SK-N-SH treated with all-trans-retinoic acid at 6 μM for 48 hours (cell line): ENCODE results near the gene HECTD1.

Experiments
- ATAC-seq: fragments of 200-7000 bp; cut with Tn5 transposase; 3 replicates; pipeline ENCODE4 v1.9.1; 2020; ENCODE audit warnings: mild to moderate bottlenecking, moderate library complexity
- BACH2 ChIP-seq: fragments of 250-450 bp; sonication (Bioruptor Pico); IDR thresholded peaks from 2 replicates; pipeline ENCODE4 v1.9.0; 2021; ENCODE audit warnings: mild to moderate bottlenecking, borderline replicate concordance
- ESRRG ChIP-seq: fragments of 250-450 bp; sonication (Bioruptor Pico); IDR thresholded peaks from 2 replicates; pipeline ENCODE4 v1.6.1; 2021; ENCODE audit warnings: mild to moderate bottlenecking
- GLIS3 ChIP-seq: fragments of 250-450 bp; sonication (Bioruptor Pico); IDR thresholded peaks from 2 replicates; pipeline ENCODE4 v1.5.0; 2020; ENCODE audit warnings: mild to moderate bottlenecking, moderate library complexity
- ISL1 ChIP-seq: fragments of 250-450 bp; sonication (Bioruptor Pico); IDR thresholded peaks from 2 replicates; pipeline ENCODE4 v2.1.2; 2022; ENCODE audit warnings: mild to moderate bottlenecking, moderate library complexity
- OSR1 ChIP-seq: fragments of 250-450 bp; sonication (Bioruptor Pico); IDR thresholded peaks from 2 replicates; pipeline ENCODE4 v1.8.0; 2022; ENCODE audit warnings: moderate library complexity, mild to moderate bottlenecking, inconsistent platforms
- PPARA ChIP-seq: fragments of 250-450 bp; sonication (Bioruptor Pico); IDR thresholded peaks from 2 replicates; pipeline ENCODE4 v1.5.0; 2020; ENCODE audit warnings: mild to moderate bottlenecking, borderline replicate concordance
- RARB ChIP-seq: fragments of 250-450 bp; sonication (Bioruptor Pico); IDR thresholded peaks from 2 replicates; pipeline ENCODE4 v1.8.0; 2021; ENCODE audit warnings: mild to moderate bottlenecking, moderate library complexity
- SNAI2 ChIP-seq: fragments of 250-450 bp; sonication (Bioruptor Pico); IDR thresholded peaks from 2 replicates; pipeline ENCODE4 v1.5.0; 2020; ENCODE audit warnings: mild to moderate bottlenecking, moderate library complexity
- TCF4 ChIP-seq: fragments of 250-450 bp; sonication (Bioruptor Pico); IDR thresholded peaks from 2 replicates; pipeline ENCODE4 v1.8.0; 2021; ENCODE audit warnings: mild to moderate bottlenecking, moderate library complexity, borderline replicate concordance
- TOX ChIP-seq: fragments of 250-450 bp; sonication (Bioruptor Pico); IDR thresholded peaks from 2 replicates; pipeline ENCODE4 v1.8.0; 2021; ENCODE audit warnings: mild to moderate bottlenecking, moderate library complexity, borderline replicate concordance
- ZC3H10 ChIP-seq: fragments of 250-450 bp; sonication (Bioruptor Pico); IDR thresholded peaks from 2 replicates; pipeline ENCODE4 v1.5.1; 2021; ENCODE audit warnings: mild to moderate bottlenecking, moderate library complexity
- ZFP3 ChIP-seq: fragments of 250-450 bp; sonication (Bioruptor Pico); IDR thresholded peaks from 2 replicates; pipeline ENCODE4 v1.5.0; 2020; ENCODE audit warnings: mild to moderate bottlenecking, moderate library complexity
- ZFP30 ChIP-seq: fragments of 450-650 bp; formaldehyde crosslinking; IDR thresholded peaks from 2 replicates; pipeline ENCODE4 v1.5.0; 2022; ENCODE audit warnings: mild to moderate bottlenecking, moderate library complexity
- ZNF565 ChIP-seq: fragments of 450-650 bp; formaldehyde crosslinking; conservative IDR thresholded peaks from 2 replicates; pipeline ENCODE4 v1.5.0; 2020; ENCODE audit warnings: low read depth, mild to moderate bottlenecking, moderate library complexity
- ZNF70 ChIP-seq: fragments of 450-650 bp; formaldehyde crosslinking; IDR thresholded peaks from 2 replicates; pipeline ENCODE4 v1.5.0; 2020; ENCODE audit warnings: mild to moderate bottlenecking, moderate library complexity
- ZNF8 ChIP-seq: fragments of 450-650 bp; formaldehyde crosslinking; IDR thresholded peaks from 2 replicates; pipeline ENCODE4 v1.5.0; 2020; ENCODE audit warnings: mild to moderate bottlenecking, moderate library complexity
- TF ChIP-seq, protein P1 (sequence below): fragments of 250-450 bp; sonication (Bioruptor Pico); IDR thresholded peaks from 2 replicates; pipeline ENCODE4 v1.8.0; 2021; ENCODE audit warnings: low read depth, mild to moderate bottlenecking, moderate library complexity, borderline replicate concordance
- TF ChIP-seq, protein P2 (sequence below): fragments of 250-450 bp; sonication (Bioruptor Pico); IDR thresholded peaks from 2 replicates; pipeline ENCODE4 v1.5.0; 2020; ENCODE audit warnings: mild to moderate bottlenecking, moderate library complexity
- TF ChIP-seq, protein P3 (sequence below): fragments of 250-450 bp; sonication (Bioruptor Pico); IDR thresholded peaks from 2 replicates; pipeline ENCODE4 v1.5.1; 2021; ENCODE audit warnings: mild to moderate bottlenecking, moderate library complexity
- TF ChIP-seq, protein P4 (sequence below): fragments of 250-450 bp; sonication (Bioruptor Pico); IDR thresholded peaks from 2 replicates; pipeline ENCODE4 v1.5.1; 2020; ENCODE audit warnings: low read depth, mild to moderate bottlenecking, moderate library complexity
- TF ChIP-seq, protein P5 (sequence below): fragments of 250-450 bp; sonication (Bioruptor Pico); IDR thresholded peaks from 2 replicates; pipeline ENCODE4 v1.8.0; 2020; ENCODE audit warnings: mild to moderate bottlenecking, moderate library complexity, borderline replicate concordance

HECTD1 gene

DNA sequence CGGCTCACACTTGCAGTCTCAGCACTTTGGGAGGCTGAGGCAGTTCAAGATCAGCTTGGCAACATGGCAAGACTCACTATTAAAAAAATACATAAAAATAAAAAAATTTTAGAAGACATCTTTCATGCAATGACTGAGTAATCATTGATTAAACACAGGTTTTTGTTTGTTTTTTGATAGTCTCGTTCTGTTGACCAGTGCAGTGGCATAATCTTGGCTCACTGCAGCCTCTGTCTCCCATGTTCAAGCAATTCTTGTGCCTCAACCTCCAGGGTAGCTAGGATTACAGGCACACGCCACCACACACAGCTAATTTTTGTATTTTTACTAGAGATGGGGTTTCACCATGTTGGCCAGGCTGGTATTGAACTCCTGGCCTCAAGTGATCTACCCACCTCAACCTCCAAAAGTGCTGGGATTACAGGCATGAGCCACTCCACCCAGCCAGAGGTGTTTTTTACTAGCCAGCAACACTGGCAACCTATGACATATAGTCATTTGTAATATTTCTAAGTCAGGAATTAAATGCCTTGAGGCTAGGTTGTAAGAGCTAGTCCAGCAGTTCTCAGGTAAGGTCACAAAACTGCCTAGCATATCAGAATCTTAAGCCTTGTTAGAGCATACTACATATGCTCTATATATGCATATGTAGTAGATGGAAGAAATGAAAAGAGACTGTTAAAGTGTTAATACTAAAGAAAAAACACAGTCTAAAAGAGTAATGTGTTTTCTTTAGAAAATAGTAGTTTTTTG, 27.1 kb downstream of the HECTD1 start:
- TF ChIP-seq, protein P1, sequence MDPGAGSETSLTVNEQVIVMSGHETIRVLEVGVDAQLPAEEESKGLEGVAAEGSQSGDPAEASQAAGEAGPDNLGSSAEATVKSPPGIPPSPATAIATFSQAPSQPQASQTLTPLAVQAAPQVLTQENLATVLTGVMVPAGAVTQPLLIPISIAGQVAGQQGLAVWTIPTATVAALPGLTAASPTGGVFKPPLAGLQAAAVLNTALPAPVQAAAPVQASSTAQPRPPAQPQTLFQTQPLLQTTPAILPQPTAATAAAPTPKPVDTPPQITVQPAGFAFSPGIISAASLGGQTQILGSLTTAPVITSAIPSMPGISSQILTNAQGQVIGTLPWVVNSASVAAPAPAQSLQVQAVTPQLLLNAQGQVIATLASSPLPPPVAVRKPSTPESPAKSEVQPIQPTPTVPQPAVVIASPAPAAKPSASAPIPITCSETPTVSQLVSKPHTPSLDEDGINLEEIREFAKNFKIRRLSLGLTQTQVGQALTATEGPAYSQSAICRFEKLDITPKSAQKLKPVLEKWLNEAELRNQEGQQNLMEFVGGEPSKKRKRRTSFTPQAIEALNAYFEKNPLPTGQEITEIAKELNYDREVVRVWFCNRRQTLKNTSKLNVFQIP (CRISPR knock-in tag) = no peak
- TF ChIP-seq ESRRG (CRISPR knock-in tag) (no peak), ISL1 (CRISPR knock-in tag) (no peak), BACH2 (CRISPR knock-in tag) (no peak), OSR1 (no peak), ZNF8 (CRISPR knock-in tag) (no peak), TCF4 (CRISPR knock-in tag) (no peak), ZNF70 (CRISPR knock-in tag) (no peak), ZC3H10 (CRISPR knock-in tag) (no peak), PPARA (CRISPR knock-in tag) (no peak), GLIS3 (no peak), ZNF565 (CRISPR knock-in tag) (no peak), SNAI2 (CRISPR knock-in tag) (no peak), ZFP30 (CRISPR knock-in tag) (no peak)
- TF ChIP-seq, protein P2, sequence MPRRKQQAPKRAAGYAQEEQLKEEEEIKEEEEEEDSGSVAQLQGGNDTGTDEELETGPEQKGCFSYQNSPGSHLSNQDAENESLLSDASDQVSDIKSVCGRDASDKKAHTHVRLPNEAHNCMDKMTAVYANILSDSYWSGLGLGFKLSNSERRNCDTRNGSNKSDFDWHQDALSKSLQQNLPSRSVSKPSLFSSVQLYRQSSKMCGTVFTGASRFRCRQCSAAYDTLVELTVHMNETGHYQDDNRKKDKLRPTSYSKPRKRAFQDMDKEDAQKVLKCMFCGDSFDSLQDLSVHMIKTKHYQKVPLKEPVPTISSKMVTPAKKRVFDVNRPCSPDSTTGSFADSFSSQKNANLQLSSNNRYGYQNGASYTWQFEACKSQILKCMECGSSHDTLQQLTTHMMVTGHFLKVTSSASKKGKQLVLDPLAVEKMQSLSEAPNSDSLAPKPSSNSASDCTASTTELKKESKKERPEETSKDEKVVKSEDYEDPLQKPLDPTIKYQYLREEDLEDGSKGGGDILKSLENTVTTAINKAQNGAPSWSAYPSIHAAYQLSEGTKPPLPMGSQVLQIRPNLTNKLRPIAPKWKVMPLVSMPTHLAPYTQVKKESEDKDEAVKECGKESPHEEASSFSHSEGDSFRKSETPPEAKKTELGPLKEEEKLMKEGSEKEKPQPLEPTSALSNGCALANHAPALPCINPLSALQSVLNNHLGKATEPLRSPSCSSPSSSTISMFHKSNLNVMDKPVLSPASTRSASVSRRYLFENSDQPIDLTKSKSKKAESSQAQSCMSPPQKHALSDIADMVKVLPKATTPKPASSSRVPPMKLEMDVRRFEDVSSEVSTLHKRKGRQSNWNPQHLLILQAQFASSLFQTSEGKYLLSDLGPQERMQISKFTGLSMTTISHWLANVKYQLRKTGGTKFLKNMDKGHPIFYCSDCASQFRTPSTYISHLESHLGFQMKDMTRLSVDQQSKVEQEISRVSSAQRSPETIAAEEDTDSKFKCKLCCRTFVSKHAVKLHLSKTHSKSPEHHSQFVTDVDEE (CRISPR knock-in tag) = no peak
- TF ChIP-seq, protein P3, sequence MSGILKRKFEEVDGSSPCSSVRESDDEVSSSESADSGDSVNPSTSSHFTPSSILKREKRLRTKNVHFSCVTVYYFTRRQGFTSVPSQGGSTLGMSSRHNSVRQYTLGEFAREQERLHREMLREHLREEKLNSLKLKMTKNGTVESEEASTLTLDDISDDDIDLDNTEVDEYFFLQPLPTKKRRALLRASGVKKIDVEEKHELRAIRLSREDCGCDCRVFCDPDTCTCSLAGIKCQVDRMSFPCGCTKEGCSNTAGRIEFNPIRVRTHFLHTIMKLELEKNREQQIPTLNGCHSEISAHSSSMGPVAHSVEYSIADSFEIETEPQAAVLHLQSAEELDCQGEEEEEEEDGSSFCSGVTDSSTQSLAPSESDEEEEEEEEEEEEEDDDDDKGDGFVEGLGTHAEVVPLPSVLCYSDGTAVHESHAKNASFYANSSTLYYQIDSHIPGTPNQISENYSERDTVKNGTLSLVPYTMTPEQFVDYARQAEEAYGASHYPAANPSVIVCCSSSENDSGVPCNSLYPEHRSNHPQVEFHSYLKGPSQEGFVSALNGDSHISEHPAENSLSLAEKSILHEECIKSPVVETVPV (CRISPR knock-in tag) = no peak
- TF ChIP-seq, all 23 proteins: peak for 0
- no peak for ATAC-seq

DNA sequence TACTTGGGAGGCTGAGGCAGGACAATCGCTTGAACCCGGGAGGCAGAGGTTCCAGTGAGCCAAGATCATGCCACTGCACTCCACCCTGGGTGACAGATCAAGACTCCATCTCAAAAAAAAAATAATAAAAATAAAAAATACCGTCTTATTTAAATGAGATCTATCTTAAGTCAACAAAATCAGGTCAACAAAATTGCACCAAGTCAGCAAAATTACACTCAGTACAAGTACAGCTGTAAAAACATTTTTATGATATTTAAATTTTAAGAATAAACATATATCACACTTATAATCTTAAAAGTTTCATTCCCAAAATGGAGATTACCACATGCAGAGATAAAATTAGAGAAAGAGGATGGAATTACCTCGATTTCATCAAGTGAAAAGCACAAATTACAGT, 33.2 kb downstream of the HECTD1 start:
- TF ChIP-seq SNAI2 (CRISPR knock-in tag) = no peak
- TF ChIP-seq ESRRG (CRISPR knock-in tag) = no peak
- TF ChIP-seq GLIS3 = no peak
- TF ChIP-seq, protein P4, sequence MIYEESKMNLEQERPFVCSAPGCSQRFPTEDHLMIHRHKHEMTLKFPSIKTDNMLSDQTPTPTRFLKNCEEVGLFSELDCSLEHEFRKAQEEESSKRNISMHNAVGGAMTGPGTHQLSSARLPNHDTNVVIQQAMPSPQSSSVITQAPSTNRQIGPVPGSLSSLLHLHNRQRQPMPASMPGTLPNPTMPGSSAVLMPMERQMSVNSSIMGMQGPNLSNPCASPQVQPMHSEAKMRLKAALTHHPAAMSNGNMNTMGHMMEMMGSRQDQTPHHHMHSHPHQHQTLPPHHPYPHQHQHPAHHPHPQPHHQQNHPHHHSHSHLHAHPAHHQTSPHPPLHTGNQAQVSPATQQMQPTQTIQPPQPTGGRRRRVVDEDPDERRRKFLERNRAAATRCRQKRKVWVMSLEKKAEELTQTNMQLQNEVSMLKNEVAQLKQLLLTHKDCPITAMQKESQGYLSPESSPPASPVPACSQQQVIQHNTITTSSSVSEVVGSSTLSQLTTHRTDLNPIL (CRISPR knock-in tag) = no peak
- TF ChIP-seq RARB (CRISPR knock-in tag) = no peak
- no peak for TF ChIP-seq TCF4 (CRISPR knock-in tag)
- TF ChIP-seq ZNF565 (CRISPR knock-in tag) = no peak
- no peak for TF ChIP-seq ISL1 (CRISPR knock-in tag)
- TF ChIP-seq, protein P5, sequence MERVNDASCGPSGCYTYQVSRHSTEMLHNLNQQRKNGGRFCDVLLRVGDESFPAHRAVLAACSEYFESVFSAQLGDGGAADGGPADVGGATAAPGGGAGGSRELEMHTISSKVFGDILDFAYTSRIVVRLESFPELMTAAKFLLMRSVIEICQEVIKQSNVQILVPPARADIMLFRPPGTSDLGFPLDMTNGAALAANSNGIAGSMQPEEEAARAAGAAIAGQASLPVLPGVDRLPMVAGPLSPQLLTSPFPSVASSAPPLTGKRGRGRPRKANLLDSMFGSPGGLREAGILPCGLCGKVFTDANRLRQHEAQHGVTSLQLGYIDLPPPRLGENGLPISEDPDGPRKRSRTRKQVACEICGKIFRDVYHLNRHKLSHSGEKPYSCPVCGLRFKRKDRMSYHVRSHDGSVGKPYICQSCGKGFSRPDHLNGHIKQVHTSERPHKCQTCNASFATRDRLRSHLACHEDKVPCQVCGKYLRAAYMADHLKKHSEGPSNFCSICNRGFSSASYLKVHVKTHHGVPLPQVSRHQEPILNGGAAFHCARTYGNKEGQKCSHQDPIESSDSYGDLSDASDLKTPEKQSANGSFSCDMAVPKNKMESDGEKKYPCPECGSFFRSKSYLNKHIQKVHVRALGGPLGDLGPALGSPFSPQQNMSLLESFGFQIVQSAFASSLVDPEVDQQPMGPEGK = no peak
- no peak for TF ChIP-seq ZNF8 (CRISPR knock-in tag)
- TF ChIP-seq TOX (CRISPR knock-in tag) = no peak
- TF ChIP-seq OSR1 = no peak
- no peak for TF ChIP-seq ZNF70 (CRISPR knock-in tag)
- TF ChIP-seq ZFP3 (CRISPR knock-in tag) = no peak
- ATAC-seq = no peak
